ENCODE measurements around the gene GPR62.
"Not testable (repeated sequence)": the region's sequence is repeated elsewhere in the genome, so short reads cannot be mapped to it uniquely, and the experiment has no call there.

Gene GPR62

DNA sequence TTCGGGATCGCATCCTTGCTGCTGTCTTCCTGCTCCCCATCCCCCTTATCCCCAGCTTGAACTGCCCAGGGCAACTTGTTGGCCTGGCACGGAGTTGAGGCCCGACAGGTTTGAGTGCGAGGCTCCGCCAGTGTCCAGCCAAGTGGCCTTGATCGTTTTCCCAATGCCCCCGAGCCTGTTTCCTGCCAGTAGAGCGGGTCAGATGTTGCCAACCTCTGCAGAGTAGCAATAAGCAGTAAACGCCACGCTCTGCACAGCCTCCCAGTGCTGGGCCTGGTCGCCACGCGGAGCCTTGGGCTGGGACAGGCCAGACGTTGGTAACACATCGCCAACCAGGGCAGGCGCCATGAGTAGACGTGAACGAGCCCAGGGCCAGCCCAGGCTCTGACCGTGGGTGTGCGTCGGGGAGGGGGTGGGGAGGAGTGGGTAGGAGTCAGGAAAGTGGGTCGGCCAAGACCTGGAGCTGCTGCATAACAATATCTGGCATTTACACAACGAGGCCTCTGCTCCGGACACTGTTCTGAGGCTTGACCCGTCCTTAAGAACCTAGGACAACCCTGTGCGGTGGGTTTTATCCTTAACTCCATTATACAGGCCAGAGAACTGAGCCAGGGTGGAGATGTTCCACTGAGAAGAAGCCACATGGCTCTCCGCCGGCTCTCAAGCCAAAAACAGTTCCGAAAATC lies 19.2 kb downstream of the GPR62 start:
- DNase-seq: no peak

DNA sequence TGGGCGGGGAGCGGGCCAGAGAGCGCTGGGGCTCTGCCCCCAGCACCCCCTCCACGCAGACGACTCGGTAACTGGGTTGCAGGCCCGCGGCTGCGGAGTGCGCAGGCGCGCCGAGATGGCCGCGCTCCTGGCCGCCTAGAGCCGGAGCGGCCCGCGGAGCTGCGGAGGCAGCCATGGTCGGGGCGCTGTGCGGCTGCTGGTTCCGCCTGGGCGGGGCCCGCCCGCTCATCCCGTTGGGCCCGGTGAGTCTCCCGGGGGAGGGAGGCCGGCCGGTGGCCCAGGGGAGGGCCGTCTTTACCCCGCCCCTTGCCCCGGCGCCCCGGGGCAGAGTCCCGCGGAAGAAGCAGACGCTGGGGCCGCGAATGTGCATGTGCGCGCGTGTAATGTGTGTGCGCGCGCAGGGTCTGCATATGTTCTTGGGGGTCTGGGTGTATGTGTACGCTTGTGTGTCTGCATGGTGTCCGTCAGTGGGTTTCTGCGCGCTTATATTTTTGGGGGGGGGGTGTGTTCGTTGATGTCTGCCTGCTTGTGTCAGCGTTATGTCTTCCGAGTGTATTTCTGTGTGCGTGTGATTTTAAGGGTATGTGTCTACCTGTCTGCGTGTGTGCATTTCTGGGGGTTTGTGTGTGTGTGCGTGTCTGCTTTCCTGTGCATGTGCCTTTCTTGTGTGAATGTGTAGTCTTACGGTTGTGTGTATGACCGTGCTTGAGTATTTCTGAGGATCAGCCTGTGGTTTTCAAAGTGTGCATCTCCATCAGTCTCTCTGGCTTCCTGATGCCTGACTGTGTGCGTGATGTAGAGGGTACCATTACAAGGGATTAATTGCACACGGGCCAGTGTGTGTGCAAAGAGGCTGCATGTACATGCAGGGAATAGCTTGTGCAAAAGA lies 20.0 kb downstream of the GPR62 start, which contains the start of gene ABHD14A:
ABHD14A (plus strand) TSS at position 102 of the 889 bp plus-strand sequence; CDS start at position 174, 72 bp downstream.
- peak; percentile 52 for DNase-seq

DNA sequence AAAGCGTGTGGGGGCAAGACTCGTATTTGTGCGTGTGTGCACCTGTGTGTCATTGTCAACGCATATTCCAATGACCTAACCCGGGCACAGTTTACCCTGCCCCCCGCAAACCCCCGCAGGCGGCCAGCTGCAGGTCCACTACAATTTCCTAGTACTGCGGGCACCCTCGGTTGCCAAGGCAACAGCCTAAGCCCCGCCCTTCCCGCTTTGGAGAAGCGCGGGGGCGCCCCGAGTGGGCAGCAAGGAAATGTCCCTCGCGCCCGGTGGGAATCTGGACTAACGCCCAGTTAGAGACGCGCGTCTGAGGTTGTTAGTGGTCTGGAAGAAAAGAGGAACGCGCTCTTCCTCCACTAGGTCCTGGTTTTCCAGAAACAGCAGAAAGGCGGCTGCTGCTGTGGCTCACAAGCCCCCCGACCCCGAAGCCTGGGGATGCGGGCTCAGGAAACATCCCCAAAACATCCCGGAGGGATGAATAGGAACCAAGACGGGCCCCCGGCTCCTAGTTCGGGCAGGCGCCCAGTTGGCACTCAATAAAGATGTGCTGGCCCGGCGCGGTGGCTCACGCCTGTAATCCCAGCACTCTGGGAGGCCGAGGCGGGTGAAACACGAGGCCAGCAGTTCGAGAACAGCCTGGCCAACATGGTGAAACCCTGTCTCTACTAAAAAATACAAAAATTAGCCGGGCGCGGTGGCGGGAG lies 20.8 kb downstream of the GPR62 start:
- DNase-seq: no peak

DNA sequence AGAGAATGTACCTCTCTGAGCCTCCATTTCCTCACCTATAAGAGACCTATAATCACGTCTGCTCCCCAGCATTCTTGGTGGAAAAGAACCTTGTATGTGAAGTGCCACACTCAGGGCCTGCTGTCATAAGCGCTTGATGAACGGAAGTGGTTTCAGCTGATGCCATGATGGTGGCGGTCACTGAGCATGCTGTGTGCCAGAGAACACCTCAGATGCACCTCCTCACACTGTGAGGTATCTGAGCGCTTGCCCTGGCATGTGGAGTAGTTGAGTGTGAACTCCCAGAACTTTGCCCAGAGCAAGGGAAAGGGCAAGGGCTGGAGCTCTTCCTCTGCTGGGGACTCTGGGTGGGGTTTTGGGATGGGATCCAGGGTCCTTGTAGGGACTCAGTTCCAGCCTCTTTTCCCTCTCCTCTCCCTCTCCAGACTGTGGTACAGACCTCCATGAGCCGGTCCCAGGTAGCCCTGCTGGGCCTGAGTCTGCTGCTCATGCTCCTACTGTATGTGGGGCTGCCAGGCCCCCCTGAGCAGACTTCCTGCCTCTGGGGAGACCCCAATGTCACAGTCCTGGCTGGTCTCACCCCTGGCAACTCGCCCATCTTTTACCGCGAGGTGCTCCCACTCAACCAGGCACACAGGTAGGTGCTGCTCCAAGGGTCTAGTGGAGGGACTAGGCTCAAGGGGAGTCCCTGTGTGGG lies 22.4 kb downstream of the GPR62 start:
- DNase-seq: no peak

DNA sequence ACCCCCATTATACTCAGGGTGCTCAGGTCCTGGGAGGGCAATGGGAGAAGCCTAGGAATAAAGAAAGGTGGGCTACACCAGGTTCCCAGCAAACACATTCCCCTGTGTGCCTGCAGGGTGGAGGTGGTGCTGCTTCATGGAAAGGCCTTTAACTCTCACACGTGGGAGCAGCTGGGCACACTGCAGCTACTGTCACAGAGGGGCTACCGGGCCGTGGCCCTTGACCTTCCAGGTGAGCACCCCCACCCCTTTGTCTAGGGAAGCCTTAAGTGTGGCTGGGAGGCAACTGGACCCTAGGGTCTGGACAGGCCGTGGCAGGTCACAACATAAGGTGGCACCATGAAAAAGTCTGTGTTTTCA lies 22.9 kb downstream of the GPR62 start:
- no peak for DNase-seq

DNA sequence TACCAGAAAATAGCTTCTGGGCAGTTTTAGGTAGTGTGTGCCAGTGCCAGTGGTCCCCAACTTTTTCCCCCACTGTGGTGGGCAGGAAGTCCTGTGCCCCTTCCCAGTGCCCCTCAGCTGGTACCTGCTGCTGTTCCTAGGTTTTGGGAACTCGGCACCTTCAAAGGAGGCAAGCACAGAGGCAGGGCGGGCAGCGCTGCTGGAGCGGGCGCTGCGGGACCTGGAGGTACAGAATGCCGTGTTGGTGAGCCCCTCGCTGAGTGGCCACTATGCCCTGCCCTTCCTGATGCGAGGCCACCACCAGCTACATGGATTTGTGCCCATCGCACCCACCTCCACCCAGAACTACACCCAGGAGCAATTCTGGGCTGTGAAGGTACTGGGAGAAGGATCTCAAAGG lies 25.1 kb downstream of the GPR62 start:
- no peak for DNase-seq

DNA sequence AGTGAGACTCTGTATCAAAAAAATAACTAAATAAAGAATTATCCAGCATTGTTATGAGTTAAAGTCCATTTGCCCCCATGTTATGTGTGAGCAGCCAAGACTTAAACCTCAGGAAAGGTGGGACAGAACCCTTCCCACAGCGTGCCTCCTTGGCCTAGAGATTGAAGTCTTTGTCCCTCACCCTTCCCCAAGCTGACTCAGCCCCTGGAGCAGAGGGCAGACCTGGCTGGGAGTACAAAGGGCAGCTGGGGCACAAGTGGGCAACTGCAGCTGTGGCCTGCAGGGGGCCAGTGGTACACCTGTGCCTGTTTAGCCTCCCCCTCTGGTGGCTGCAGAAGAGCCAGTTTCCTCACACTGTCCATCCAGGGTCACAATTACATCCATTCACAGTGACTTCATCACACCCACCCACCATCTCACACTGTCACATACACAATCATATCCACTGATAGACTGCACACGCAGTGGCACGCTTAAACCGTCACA lies 27.2 kb downstream of the GPR62 start:
- DNase-seq: peak; percentile 34

DNA sequence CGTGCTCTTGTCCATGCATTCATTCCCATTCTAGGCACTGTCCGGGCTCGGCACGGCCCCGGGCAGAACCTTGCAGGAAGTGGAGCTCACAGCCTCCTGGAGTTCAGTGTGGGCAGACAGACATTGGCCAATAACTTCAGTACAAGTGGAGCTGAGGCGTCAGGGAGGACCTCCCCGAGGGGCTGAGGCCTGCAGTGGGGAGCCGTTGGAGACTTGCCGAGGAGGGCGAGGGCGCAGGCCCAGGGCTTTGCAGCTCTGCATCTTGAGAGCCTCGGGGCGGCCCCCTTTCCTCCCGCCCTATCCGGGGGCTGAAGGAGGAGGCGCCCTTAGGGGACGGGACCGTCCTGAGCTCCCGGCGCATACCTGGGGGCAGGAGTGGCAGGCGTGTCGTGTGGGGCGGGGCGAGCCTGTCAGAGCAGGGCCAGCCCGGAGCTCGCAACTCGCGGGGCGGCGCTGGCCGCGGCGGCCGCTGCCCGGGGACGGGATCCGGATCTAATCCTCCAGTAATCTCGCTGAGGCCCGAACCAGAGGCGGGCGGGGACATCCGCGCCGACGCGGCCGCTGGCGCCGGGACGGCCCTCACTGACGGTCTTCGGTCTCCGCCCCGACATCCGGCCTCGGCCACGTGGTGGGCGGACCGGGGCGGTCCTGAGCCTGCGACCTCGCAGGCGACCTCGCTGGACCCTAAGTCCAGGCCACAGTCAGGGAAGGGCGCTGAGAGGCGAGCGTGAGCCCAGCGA lies 27.8 kb downstream of the GPR62 start, which contains the start of gene ACY1:
ACY1 (plus strand) TSS at position 698 of the 740 bp plus-strand sequence. CDS start 530 bp downstream, outside the sequence.
- DNase-seq: peak; percentile 86

DNA sequence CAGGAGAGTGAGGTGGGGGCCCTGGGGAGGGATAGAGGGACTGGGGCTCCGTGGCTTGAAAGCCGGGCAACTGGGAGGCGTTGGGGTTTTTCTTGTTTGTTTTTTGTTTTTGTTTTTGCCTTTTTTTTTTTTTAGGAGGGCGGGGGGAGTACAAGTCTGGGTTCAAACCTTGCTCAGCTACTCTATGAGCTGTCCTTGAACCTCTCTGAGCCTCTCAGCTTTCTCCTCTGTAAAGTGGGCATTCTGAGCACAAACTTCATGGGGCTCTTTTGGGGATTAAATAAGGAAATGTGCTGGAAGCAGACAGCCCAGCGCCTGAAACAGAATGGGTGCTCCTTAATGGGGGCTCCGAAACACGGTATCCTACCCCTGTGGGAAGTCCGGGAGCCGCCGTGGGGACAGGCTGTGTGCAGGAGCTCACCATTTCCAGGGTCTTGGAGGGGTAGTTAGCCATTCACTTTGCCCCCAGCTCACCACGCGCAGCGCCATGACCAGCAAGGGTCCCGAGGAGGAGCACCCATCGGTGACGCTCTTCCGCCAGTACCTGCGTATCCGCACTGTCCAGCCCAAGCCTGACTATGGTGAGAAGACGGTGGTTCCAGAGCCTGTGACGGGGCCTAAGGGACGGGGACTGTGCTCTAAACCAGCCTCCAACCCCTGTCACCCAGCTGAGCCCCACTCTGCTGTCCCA lies 28.5 kb downstream of the GPR62 start:
- no peak for DNase-seq

DNA sequence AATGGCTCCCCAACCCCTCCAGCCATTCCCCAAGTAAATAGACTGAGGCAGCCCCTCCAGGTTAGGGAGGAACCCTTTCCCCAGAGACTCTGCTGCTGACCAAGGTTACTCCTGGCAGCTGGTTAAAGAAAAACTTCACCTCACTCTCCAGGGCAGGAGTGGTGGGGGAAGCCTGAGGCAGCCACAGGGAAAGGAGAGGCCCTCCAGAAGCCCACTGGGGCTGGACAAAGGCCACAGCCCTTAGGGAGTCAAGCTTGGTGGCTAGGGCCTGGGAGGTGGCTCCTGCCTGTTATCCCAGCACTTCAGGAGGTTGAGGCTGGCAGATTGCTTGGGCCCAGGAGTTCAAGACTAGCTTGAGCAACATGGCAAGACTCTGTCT lies 29.1 kb downstream of the GPR62 start:
- no peak for DNase-seq

DNA sequence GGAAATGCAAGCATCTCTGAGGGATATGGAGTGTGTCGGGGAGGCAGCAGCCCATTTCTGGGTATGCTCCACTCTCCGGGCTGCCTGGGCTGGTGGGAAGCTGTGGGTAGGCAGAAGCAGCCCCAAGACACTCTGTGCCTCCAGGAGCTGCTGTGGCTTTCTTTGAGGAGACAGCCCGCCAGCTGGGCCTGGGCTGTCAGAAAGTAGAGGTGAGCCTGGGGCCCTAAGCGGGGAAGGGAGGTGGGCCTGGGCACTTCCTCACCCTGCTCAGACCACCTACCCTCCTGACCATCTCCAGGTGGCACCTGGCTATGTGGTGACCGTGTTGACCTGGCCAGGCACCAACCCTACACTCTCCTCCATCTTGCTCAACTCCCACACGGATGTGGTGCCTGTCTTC lies 29.9 kb downstream of the GPR62 start:
- no peak for DNase-seq

DNA sequence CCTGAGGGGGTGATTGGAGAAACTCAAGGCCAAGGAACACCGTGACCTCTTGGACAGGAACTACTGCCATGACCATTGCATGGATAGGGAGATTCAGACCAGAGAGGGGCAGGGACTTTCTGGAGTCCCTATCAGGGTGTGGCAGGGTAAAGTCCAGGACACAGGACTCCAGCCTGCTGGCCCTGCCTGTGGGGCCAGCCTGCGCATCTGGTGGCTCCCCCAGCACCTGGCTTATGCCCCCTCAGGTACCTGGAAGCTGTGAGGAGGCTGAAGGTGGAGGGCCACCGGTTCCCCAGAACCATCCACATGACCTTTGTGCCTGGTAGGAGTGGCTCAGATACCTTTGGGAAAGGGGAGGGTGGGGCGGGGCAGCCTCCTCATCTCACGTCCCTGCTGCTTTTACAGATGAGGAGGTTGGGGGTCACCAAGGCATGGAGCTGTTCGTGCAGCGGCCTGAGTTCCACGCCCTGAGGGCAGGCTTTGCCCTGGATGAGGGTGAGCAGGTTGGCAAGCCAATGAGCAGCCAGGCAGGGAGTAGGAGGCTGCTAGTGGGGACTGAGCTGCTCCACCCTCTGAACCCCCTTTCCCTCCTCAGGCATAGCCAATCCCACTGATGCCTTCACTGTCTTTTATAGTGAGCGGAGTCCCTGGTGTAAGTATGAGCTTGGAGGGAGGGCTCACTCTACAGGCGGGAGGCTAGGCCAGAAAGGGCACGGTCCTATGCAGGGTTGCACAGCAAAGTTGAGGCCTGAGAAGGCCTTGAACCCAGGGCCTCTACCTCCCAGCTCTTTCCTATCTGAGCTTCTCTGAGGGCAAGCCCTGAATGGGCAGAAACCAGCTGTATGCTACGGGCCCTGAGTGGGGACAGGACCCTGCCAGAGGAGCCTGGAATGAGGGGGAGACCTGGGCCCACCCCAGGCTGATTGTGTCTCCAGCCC lies 31.1 kb downstream of the GPR62 start:
- DNase-seq: no peak

DNA sequence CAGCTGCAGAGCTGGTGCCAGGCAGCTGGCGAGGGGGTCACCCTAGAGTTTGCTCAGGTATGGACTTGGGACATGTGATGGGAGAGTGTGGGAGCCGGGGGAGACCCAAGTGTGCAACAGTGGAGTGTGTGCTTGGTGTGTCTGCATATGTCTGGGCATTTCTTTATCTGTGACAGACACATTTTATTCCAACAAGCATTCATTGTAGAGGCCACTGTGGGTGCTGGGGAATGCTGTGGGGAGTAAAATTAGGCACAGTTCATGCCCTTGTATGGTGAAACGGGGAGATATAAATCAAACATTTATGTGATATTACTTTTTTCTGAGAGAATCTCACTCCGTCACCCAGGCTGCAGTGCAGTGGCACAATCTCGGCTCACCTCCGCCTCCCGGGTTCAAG lies 32.4 kb downstream of the GPR62 start:
- no peak for DNase-seq

DNA sequence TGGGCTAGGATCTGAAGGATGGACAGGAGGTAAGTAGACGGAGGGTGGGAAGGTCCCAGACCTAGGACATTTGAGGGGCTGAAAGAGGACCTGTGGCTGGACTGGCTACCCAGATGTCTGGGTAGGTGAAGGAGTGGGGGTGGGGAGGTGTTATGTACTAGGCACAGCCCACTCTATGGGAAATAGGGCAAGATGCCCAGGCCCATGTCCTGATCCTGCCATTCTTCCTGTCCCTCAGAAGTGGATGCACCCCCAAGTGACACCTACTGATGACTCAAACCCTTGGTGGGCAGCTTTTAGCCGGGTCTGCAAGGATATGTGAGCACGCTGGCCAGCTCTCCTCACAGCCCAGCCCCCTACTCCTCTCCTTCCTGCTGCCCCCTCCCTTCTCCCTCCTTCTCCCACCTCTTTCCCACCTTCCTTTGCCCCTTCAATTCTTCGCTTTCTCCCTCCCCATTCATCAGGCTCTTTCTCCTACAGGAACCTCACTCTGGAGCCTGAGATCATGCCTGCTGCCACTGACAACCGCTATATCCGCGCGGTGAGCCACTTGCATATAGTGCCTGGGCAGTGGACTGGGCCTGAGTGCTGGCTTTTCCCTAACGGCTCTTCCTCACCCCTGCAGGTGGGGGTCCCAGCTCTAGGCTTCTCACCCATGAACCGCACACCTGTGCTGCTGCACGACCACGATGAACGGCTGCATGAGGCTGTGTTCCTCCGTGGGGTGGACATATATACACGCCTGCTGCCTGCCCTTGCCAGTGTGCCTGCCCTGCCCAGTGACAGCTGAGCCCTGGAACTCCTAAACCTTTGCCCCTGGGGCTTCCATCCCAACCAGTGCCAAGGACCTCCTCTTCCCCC lies 33.3 kb downstream of the GPR62 start:
- DNase-seq: no peak

DNA sequence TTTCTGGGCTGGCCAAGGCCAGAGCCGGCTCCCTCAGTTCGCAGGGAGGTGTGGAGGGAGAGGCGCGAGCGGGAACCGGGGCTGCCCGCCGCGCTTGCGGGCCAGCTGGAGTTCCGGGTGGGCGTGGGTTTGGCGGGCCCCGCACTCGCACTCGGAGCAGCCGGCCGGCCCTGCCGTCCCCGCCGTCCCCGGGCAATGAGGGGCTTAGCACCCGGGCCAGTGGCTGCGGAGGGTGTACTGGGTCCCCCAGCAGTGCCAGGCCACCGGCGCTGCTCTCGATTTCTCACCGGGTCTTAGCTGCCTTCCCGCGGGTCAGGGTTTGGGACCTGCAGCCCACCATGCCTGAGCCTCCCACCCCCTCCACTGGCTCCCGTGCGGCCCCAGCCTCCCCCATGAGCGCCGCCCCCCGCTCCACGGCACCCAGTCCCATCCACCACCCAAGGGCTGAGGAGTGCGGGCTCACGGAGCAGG lies 35.4 kb downstream of the GPR62 start:
- DNase-seq: not testable (repeated sequence)

DNA sequence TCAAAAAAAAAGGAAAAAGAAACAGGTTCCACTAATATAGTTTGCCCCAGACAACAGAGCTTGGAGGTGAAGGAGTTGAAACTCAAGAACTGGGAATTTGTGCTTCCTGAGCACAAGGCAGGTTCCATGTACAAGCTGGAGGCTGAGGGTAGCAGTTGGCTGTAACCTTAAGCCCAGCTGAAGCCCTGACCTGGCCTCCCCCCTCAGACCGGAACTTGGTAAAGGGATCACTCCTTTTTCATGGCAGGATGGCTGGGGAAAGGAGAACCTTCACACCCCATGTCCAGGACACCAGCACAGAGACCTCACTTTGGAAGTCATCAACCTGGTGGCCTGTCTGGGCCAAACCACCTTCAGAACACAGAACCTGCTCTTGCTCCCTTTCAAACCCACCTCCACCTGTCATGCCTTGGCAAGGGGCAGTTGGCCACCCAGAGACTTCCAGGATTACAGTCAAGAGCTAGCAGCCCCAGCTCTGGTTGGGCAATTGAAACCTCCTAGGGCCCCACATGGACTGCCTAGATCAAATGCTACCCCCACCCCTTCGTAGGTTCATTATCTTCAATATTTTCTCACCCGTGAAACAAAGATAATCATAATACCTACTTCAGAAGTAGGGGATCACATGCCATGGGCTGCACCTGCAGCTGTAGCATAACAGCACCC lies 37.0 kb downstream of the GPR62 start:
- no peak for DNase-seq

DNA sequence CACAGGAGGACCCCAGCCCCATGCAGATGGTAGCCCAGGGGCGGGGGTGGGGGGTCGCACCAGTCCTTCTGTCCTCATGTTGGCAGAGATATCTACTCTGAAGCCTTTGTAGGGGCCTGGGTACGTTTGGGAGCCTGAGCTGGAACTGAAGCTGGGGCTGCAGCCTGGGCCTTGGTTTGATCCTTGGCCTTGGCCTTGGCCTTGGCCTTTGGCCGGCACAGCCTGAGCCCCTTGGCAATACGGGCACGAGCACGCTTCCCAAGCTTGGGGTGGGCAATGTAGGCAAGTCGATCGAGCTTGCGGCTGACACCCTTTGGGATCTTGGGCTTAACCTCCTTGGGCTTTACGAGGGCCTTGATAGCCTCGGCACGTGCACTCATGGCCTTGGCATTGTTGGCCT lies 38.5 kb downstream of the GPR62 start:
- DNase-seq: not testable (repeated sequence)

DNA sequence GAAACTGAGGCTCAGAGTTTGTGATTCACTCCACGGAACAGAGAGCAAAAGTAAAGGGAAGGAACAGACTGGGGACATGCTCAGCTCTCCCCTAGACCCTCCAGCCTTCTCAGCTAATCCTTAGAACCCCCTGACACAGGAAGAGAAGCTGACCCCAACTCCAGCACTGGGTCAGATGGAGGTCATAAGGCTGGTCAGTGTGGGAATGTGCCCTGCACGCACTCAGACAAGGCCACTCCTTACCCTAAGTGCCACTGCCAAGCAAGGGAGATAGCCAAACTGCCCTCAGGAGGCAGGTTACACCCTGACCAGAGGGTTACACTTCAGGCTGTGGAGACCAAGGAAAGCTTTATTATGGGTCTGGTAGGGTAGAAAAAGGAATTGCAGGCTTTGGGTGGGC lies 39.3 kb downstream of the GPR62 start:
- DNase-seq: no peak
